ENCODE measurements around the gene MIER3. TPM values are rescaled to one million over a fixed set of nuclear protein-coding genes. Genes with fewer than 3 reads are reported as not detected.

MIER3 gene
- total and polyA plus RNA-seq, 9 of the 15 experiments (the other 6 are each of a cell fraction or from before 2014, with no cell fraction given) = 4.1 to 29.3 (median 13.0) TPM

GRCh38 chr5:56987171-56987570 is 35.2 kb upstream of the MIER3 start:
- Histone ChIP-seq H3K4me2 (ENCODE audit: insufficient read depth, low read length) (no peak overlapping the region), H3K4me3 (no peak overlapping the region), H3K27ac (ENCODE audit: extremely low read depth, low read depth, low read length) (no peak overlapping the region), H3K9me3 (replicated peaks; ENCODE audit: control insufficient read depth, insufficient read depth, low read depth, low read length) (no peaks in the 10 kb centered on the region), H3K36me3 (ENCODE audit: control insufficient read depth, insufficient read depth, low read length) (no peaks in the 10 kb centered on the region), H3K27me3 (ENCODE audit: control insufficient read depth in 2 of 2, insufficient read depth in 2 of 2, low read length in 2 of 2) (peaks cover 14 to 15% of the 10 kb centered on the region in 2 experiments; a peak in 3 of 5 replicates), H3K9me1 (ENCODE audit: control insufficient read depth, insufficient read depth, low read length) (no peaks in the 10 kb centered on the region), H4K20me1 (replicated peaks; ENCODE audit: control insufficient read depth, insufficient read depth, low read length) (no peaks in the 10 kb centered on the region), H3K79me2 (ENCODE audit: control insufficient read depth, insufficient read depth, low read length) (no peaks in the 10 kb centered on the region), H2AFZ (ENCODE audit: low read depth, low read length) (no peak overlapping the region), H3K9ac (ENCODE audit: insufficient read depth in 1 of 2, low read depth in 2 of 2, low read length in 2 of 2) (no peak overlapping the region), H3K4me1 (replicated peaks in 1 of 2; ENCODE audit: control insufficient read depth in 2 of 2, insufficient read depth in 2 of 2, low read length in 2 of 2) (no peaks in the 10 kb centered on the region)
- in situ Hi-C loops (cut with MboI) = no loop called here
- ATAC-seq (no peak), FAIRE-seq (no peak), DNase-seq (ENCODE audit: extremely low read depth in 1 of 4, low spot score in 3 of 4) (no peak)
- TF ChIP-seq ZNF75A (CRISPR knock-in tag; IDR thresholded peaks at IDR 0.05) (no peak), RCOR1 (IDR thresholded peaks at IDR 0.05; ENCODE audit: borderline replicate concordance in 1 of 2, low read depth in 2 of 2, low read length in 2 of 2) (no peak), NR2C2 (CRISPR knock-in tag; IDR thresholded peaks at IDR 0.05) (no peak), NR2C2 (tag; IDR thresholded peaks at IDR 0.05) (no peak), TFE3 (CRISPR knock-in tag; IDR thresholded peaks at IDR 0.05) (no peak), ZBTB7A (IDR thresholded peaks at IDR 0.05; ENCODE audit: borderline replicate concordance, control insufficient read depth, low read depth, low read length) (no peak), CBFB (CRISPR knock-in tag; IDR thresholded peaks at IDR 0.05) (no peak), HBP1 (CRISPR knock-in tag; IDR thresholded peaks at IDR 0.05) (no peak), ZNF121 (CRISPR knock-in tag; conservative IDR thresholded peaks at IDR 0.05) (no peak), CREB5 (CRISPR knock-in tag; IDR thresholded peaks at IDR 0.05) (no peak), VEZF1 (CRISPR knock-in tag; IDR thresholded peaks at IDR 0.05) (no peak), HDAC2 (IDR thresholded peaks at IDR 0.05) (no peak)
- TF ChIP-seq, protein P1, sequence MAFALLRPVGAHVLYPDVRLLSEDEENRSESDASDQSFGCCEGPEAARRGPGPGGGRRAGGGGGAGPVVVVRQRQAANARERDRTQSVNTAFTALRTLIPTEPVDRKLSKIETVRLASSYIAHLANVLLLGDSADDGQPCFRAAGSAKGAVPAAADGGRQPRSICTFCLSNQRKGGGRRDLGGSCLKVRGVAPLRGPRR (CRISPR knock-in tag; IDR thresholded peaks at IDR 0.05) = no peak
- BruUV-seq (replicated peaks) = no TSS peak
- ChIA-PET CTCF (ENCODE audit: low intra/inter-chr PET ratio) (no interaction called here), POLR2A (interaction anchor here (0.9 to 1.3 kb wide), 3 partner anchors 9 to 67 kb away, joined by 3 read pairs; no protein-coding TSS in a partner anchor)
- intact Hi-C loops (cut with micrococcal nuclease) = loop anchor here (10.0 kb wide), 1 partner anchor 82 kb away; the partner anchor contains the start of gene SETD9
- 9% methylated on average over 4 of the region's 4 CpGs for WGBS (ENCODE audit: insufficient coverage, low coverage, missing lambda C conversion rate)
